HEK293 (cell line): ENCODE results near the gene FBXL13.

Experiments
- HIC1 ChIP-seq: fragments of 450-650 bp; formaldehyde crosslinking; IDR thresholded peaks from 2 replicates; pipeline ENCODE4 v1.5.1; 2016; ENCODE audit warnings: missing biosample characterization, missing genetic modification characterization
- MZF1 ChIP-seq: fragments of 450-650 bp; formaldehyde crosslinking; IDR thresholded peaks from 2 replicates; pipeline ENCODE4 v1.5.1; 2017; ENCODE audit warnings: missing biosample characterization, missing genetic modification characterization, borderline replicate concordance
- REPIN1 ChIP-seq: fragments of 450-650 bp; formaldehyde crosslinking; IDR thresholded peaks from 2 replicates; pipeline ENCODE4 v1.5.1; 2017; ENCODE audit warnings: missing biosample characterization, missing genetic modification characterization, low read depth
- REST ChIP-seq: fragments of 450-650 bp; formaldehyde crosslinking; IDR thresholded peaks from 2 replicates; pipeline ENCODE4 v1.5.1; 2016; ENCODE audit warnings: missing biosample characterization, missing genetic modification characterization
- SP7 ChIP-seq: fragments of 450-650 bp; formaldehyde crosslinking; IDR thresholded peaks from 2 replicates; pipeline ENCODE4 v1.5.1; 2016; ENCODE audit warnings: missing biosample characterization, missing genetic modification characterization
- TCF7L2 ChIP-seq: IDR thresholded peaks from 2 replicates; pipeline ENCODE4 v1.6.1; 2011; ENCODE audit warnings: low read depth, mild to moderate bottlenecking, inconsistent platforms, low read length, moderate library complexity, borderline replicate concordance
- ZBTB8A ChIP-seq: fragments of 450-650 bp; formaldehyde crosslinking; IDR thresholded peaks from 2 replicates; pipeline ENCODE4 v1.5.1; 2016; ENCODE audit warnings: missing biosample characterization, missing genetic modification characterization
- ZEB2 ChIP-seq: fragments of 450-650 bp; formaldehyde crosslinking; IDR thresholded peaks from 2 replicates; pipeline ENCODE4 v1.5.1; 2016; ENCODE audit warnings: missing biosample characterization, missing genetic modification characterization
- ZNF112 ChIP-seq: fragments of 450-650 bp; formaldehyde crosslinking; IDR thresholded peaks from 2 replicates; pipeline ENCODE4 v1.5.0; 2017; ENCODE audit warnings: missing biosample characterization, missing genetic modification characterization
- ZNF132 ChIP-seq: fragments of 450-650 bp; formaldehyde crosslinking; IDR thresholded peaks from 2 replicates; pipeline ENCODE4 v1.5.1; 2017; ENCODE audit warnings: missing biosample characterization, missing genetic modification characterization, borderline replicate concordance
- ZNF175 ChIP-seq: fragments of 450-650 bp; formaldehyde crosslinking; IDR thresholded peaks from 2 replicates; pipeline ENCODE4 v1.5.1; 2016; ENCODE audit warnings: missing biosample characterization, missing genetic modification characterization
- ZNF18 ChIP-seq: fragments of 450-650 bp; formaldehyde crosslinking; IDR thresholded peaks from 2 replicates; pipeline ENCODE4 v1.5.1; 2016; ENCODE audit warnings: missing biosample characterization, missing genetic modification characterization
- ZNF280C ChIP-seq: fragments of 450-650 bp; formaldehyde crosslinking; IDR thresholded peaks from 2 replicates; pipeline ENCODE4 v1.5.1; 2016; ENCODE audit warnings: missing biosample characterization, missing genetic modification characterization
- ZNF311 ChIP-seq: fragments of 450-650 bp; formaldehyde crosslinking; IDR thresholded peaks from 2 replicates; pipeline ENCODE4 v1.5.1; 2017; ENCODE audit warnings: missing biosample characterization, missing genetic modification characterization, borderline replicate concordance
- ZNF350 ChIP-seq: fragments of 450-650 bp; formaldehyde crosslinking; IDR thresholded peaks from 2 replicates; pipeline ENCODE4 v1.5.0; 2017; ENCODE audit warnings: missing biosample characterization, mild to moderate bottlenecking, missing genetic modification characterization
- ZNF394 ChIP-seq: fragments of 450-650 bp; formaldehyde crosslinking; IDR thresholded peaks from 2 replicates; pipeline ENCODE4 v1.5.1; 2016; ENCODE audit warnings: missing biosample characterization, missing genetic modification characterization, mild to moderate bottlenecking, moderate library complexity, borderline replicate concordance
- ZNF398 ChIP-seq: fragments of 450-650 bp; formaldehyde crosslinking; IDR thresholded peaks from 2 replicates; pipeline ENCODE4 v1.5.1; 2017; ENCODE audit warnings: missing biosample characterization, missing genetic modification characterization
- ZNF423 ChIP-seq: fragments of 450-650 bp; formaldehyde crosslinking; IDR thresholded peaks from 2 replicates; pipeline ENCODE4 v1.5.1; 2016; ENCODE audit warnings: missing biosample characterization, missing genetic modification characterization
- ZNF600 ChIP-seq: fragments of 450-650 bp; formaldehyde crosslinking; IDR thresholded peaks from 2 replicates; pipeline ENCODE4 v1.5.1; 2016; ENCODE audit warnings: missing biosample characterization, missing genetic modification characterization
- ZNF629 ChIP-seq: fragments of 450-650 bp; formaldehyde crosslinking; IDR thresholded peaks from 2 replicates; pipeline ENCODE4 v1.5.1; 2017; ENCODE audit warnings: missing biosample characterization, missing genetic modification characterization
- ZNF639 ChIP-seq: fragments of 450-650 bp; formaldehyde crosslinking; IDR thresholded peaks from 2 replicates; pipeline ENCODE4 v1.5.1; 2016; ENCODE audit warnings: missing biosample characterization, missing genetic modification characterization
- ZNF664 ChIP-seq: fragments of 450-650 bp; formaldehyde crosslinking; IDR thresholded peaks from 2 replicates; pipeline ENCODE4 v1.5.1; 2016; ENCODE audit warnings: missing biosample characterization, missing genetic modification characterization
- ZNF677 ChIP-seq: fragments of 450-650 bp; IDR thresholded peaks from 2 replicates; pipeline ENCODE4 v1.5.0; 2018; ENCODE audit warnings: missing biosample characterization, mild to moderate bottlenecking, missing genetic modification characterization, moderate library complexity
- ZNF747 ChIP-seq: fragments of 450-650 bp; formaldehyde crosslinking; IDR thresholded peaks from 2 replicates; pipeline ENCODE4 v1.5.1; 2016; ENCODE audit warnings: missing biosample characterization, missing genetic modification characterization
- ZNF837 ChIP-seq: fragments of 450-650 bp; formaldehyde crosslinking; IDR thresholded peaks from 2 replicates; pipeline ENCODE4 v1.5.1; 2016; ENCODE audit warnings: missing biosample characterization, missing genetic modification characterization

The FBXL13 gene

GRCh38 chr7:102875700-102876295 is 198.8 kb downstream of the FBXL13 start (continued):
- no peak for TF ChIP-seq ZNF18 (tag by site-specific recombination)
- TF ChIP-seq HIC1 (tag by site-specific recombination) = peak; percentile 60; the same call in 1 of the 2 replicates
- TF ChIP-seq ZNF600 (tag by site-specific recombination) = peak; percentile 55; the same call in 1 of the 2 replicates
- TF ChIP-seq ZNF664 (tag by site-specific recombination) = no peak
- TF ChIP-seq ZNF837 (tag by site-specific recombination) = no peak
- no peak for TF ChIP-seq ZEB2
- TF ChIP-seq SP7 (tag by site-specific recombination) = peak; percentile 31; the same call in 1 of the 2 replicates
- TF ChIP-seq ZNF175 (tag by site-specific recombination) = no peak
- TF ChIP-seq ZNF280C (tag by site-specific recombination) = no peak
- TF ChIP-seq ZNF423 (tag by site-specific recombination) = no peak
- TF ChIP-seq ZNF112 (tag by site-specific recombination) = no peak
- TF ChIP-seq ZNF639 (tag by site-specific recombination) = 0 out of 2 replicates have a peak, but pooled peaks have one; percentile 48
- TF ChIP-seq TCF7L2 = no peak
- no peak for TF ChIP-seq REPIN1 (tag by site-specific recombination)
- no peak for TF ChIP-seq REST (tag by site-specific recombination)
- TF ChIP-seq ZNF311 (tag by site-specific recombination) = no peak
- no peak for TF ChIP-seq ZNF398 (tag by site-specific recombination)
- no peak for TF ChIP-seq MZF1 (tag by site-specific recombination)
- TF ChIP-seq ZNF629 (tag by site-specific recombination) = no peak
- no peak for TF ChIP-seq ZNF747
- no peak for TF ChIP-seq ZNF132 (tag by site-specific recombination)
- no peak for TF ChIP-seq ZNF677 (tag by site-specific recombination)
- no peak for TF ChIP-seq ZBTB8A (tag by site-specific recombination)
- TF ChIP-seq ZNF350 (tag by site-specific recombination) = no peak
- TF ChIP-seq ZNF394 (tag by site-specific recombination) = 0 out of 2 replicates have a peak, but pooled peaks have one; percentile 21
